ENCODE data around the gene COA3. TPM values are rescaled to one million over a fixed set of nuclear protein-coding genes. Genes with fewer than 3 reads are reported as not detected.
A peak's percentile ranks its signal among the peaks of the same experiment; 100 is the strongest.

COA3 gene
- total RNA-seq, 1 experiment from 2014 or later = 54.2 TPM

GRCh38 chr17:42779936-42780850 lies 18.3 kb downstream of the COA3 start, which contains the start of gene WNK4 (continued):
- no peak for TF ChIP-seq CREM (CRISPR knock-in tag; IDR thresholded peaks at IDR 0.05)
- no peak for TF ChIP-seq TEAD1 (CRISPR knock-in tag; IDR thresholded peaks at IDR 0.05)
- no peak for TF ChIP-seq NFATC4 (CRISPR knock-in tag; IDR thresholded peaks at IDR 0.05)
- no peak for TF ChIP-seq CDX4 (CRISPR knock-in tag; IDR thresholded peaks at IDR 0.05; ENCODE audit: borderline replicate concordance)
- TF ChIP-seq HMGXB4 (CRISPR knock-in tag; IDR thresholded peaks at IDR 0.05) = no peak
- peak; percentile 60; the same call in 1 of the 2 replicates for TF ChIP-seq ZNF416 (CRISPR knock-in tag; IDR thresholded peaks at IDR 0.05)
- TF ChIP-seq EMX1 (CRISPR knock-in tag; IDR thresholded peaks at IDR 0.05) = 0 out of 2 replicates have a peak, but pooled peaks have one; percentile 67
- no peak for TF ChIP-seq AFF4 (CRISPR knock-in tag; IDR thresholded peaks at IDR 0.05; ENCODE audit: borderline replicate concordance)
- no peak for TF ChIP-seq E2F5 (CRISPR knock-in tag; IDR thresholded peaks at IDR 0.05)
- TF ChIP-seq MAX (CRISPR knock-in tag; IDR thresholded peaks at IDR 0.05) = 0 out of 2 replicates have a peak, but pooled peaks have one; percentile 16
- no peak for TF ChIP-seq ZNF219 (CRISPR knock-in tag; IDR thresholded peaks at IDR 0.05; ENCODE audit: borderline replicate concordance)
- no peak for TF ChIP-seq ZNF281 (CRISPR knock-in tag; IDR thresholded peaks at IDR 0.05)
- TF ChIP-seq E2F1 (CRISPR knock-in tag; IDR thresholded peaks at IDR 0.05) = no peak
- no peak for TF ChIP-seq SMAD4 (CRISPR knock-in tag; IDR thresholded peaks at IDR 0.05)
- no peak for TF ChIP-seq RORB (CRISPR knock-in tag; IDR thresholded peaks at IDR 0.05)
- TF ChIP-seq E2F4 (CRISPR knock-in tag; IDR thresholded peaks at IDR 0.05; ENCODE audit: borderline replicate concordance, low read depth) = no peak
- TF ChIP-seq FOXP1 (CRISPR knock-in tag; IDR thresholded peaks at IDR 0.05; ENCODE audit: borderline replicate concordance) = peak; percentile 18; the same call in 1 of the 2 replicates
